Measurements from ENCODE around the gene SCRN2. TPM values are rescaled to one million over a fixed set of nuclear protein-coding genes. Genes with fewer than 3 reads are reported as not detected.

SCRN2 gene
- total and polyA plus RNA-seq, 2 of the 13 experiments (the other 11 are each of a cell fraction or from before 2014, with no cell fraction given), result 21.7 to 29.5 TPM

DNA sequence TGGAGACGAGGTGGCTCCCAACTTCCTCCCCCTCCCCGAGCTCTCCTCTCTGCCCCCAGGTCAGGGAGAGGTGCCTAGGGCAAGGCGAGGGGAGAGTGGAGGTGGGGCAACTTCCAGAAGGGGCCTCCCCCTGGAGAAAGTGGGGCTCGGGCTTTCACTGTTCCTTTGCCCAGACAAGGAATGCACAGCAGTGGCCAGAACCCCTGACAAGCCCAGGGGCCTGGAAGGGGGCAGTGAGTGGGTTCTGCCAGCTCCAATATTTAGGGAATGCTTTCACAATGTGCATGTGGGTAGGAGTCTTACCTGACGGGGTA lies 43.3 kb upstream of the SCRN2 start:
- no peak for ATAC-seq
- BruUV-seq (replicated peaks), result no TSS peak
- intact Hi-C loops (cut with micrococcal nuclease; ENCODE audit: unreplicated experiment) (no loop called here), in situ Hi-C loops (cut with HindIII; ENCODE audit: extremely low pct_ligation_motif_present, low pct_unique_long_range_greater_than_20kb) (no loop called here)
- H3K9me3 ChIP-seq (ENCODE audit: low read length), result no peaks in the 10 kb centered on the region
- CTCF ChIA-PET (ENCODE audit: low intra/inter-chr PET ratio, low total read pairs), result no interaction called here
- no peak overlapping the region for H3K4me2 ChIP-seq (ENCODE audit: low read depth, low read length)
- H3K9ac ChIP-seq (ENCODE audit: insufficient read depth, low read depth, low read length), result no peak overlapping the region
- no peak overlapping the region for H2AFZ ChIP-seq (ENCODE audit: low read length)
- no peaks in the 10 kb centered on the region for H4K20me1 ChIP-seq (ENCODE audit: insufficient read depth, low read length)
- H3K27me3 ChIP-seq (ENCODE audit: control insufficient read depth in 1 of 2, insufficient read depth in 2 of 2, low read length in 2 of 2), result peaks cover 5 to 41% of the 10 kb centered on the region in 2 experiments; a peak in 4 of 5 replicates
- no peak overlapping the region for H3K4me3 ChIP-seq (replicated peaks in 1 of 3; ENCODE audit: insufficient read depth in 1 of 3, low read depth in 2 of 3, low read length in 3 of 3)
- H3K79me2 ChIP-seq (ENCODE audit: insufficient read depth, low read length), result no peaks in the 10 kb centered on the region
- FAIRE-seq, result no peak
- TF ChIP-seq SMAD9 (CRISPR knock-in tag; IDR thresholded peaks at IDR 0.05) (no peak), ZNF354B (CRISPR knock-in tag; IDR thresholded peaks at IDR 0.05) (no peak), ZNF432 (CRISPR knock-in tag; IDR thresholded peaks at IDR 0.05; ENCODE audit: borderline replicate concordance) (no peak), ZFP82 (CRISPR knock-in tag; IDR thresholded peaks at IDR 0.05; ENCODE audit: borderline replicate concordance) (no peak), IRX3 (CRISPR knock-in tag; IDR thresholded peaks at IDR 0.05; ENCODE audit: borderline replicate concordance, low read depth) (no peak), MTF2 (CRISPR knock-in tag; IDR thresholded peaks at IDR 0.05; ENCODE audit: borderline replicate concordance) (no peak), SETDB1 (CRISPR knock-in tag; IDR thresholded peaks at IDR 0.05; ENCODE audit: borderline replicate concordance) (no peak), ZC3H13 (CRISPR knock-in tag; IDR thresholded peaks at IDR 0.05) (no peak), ATM (IDR thresholded peaks at IDR 0.05; ENCODE audit: borderline replicate concordance) (no peak), ZSCAN25 (CRISPR knock-in tag; IDR thresholded peaks at IDR 0.05) (no peak), ZBTB1 (CRISPR knock-in tag; IDR thresholded peaks at IDR 0.05; ENCODE audit: borderline replicate concordance) (no peak), SRSF1 (optimal IDR thresholded peaks at IDR 0.05; ENCODE audit: low read depth, low read length) (no peak), CBX2 (IDR thresholded peaks at IDR 0.05; ENCODE audit: low read depth, low read length) (no peak), CBX2 (CRISPR knock-in tag; IDR thresholded peaks at IDR 0.05; ENCODE audit: low read depth) (no peak)
- TF ChIP-seq, protein P1, sequence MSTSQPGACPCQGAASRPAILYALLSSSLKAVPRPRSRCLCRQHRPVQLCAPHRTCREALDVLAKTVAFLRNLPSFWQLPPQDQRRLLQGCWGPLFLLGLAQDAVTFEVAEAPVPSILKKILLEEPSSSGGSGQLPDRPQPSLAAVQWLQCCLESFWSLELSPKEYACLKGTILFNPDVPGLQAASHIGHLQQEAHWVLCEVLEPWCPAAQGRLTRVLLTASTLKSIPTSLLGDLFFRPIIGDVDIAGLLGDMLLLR (CRISPR knock-in tag; IDR thresholded peaks at IDR 0.05), result no peak
- TF ChIP-seq, protein P2, sequence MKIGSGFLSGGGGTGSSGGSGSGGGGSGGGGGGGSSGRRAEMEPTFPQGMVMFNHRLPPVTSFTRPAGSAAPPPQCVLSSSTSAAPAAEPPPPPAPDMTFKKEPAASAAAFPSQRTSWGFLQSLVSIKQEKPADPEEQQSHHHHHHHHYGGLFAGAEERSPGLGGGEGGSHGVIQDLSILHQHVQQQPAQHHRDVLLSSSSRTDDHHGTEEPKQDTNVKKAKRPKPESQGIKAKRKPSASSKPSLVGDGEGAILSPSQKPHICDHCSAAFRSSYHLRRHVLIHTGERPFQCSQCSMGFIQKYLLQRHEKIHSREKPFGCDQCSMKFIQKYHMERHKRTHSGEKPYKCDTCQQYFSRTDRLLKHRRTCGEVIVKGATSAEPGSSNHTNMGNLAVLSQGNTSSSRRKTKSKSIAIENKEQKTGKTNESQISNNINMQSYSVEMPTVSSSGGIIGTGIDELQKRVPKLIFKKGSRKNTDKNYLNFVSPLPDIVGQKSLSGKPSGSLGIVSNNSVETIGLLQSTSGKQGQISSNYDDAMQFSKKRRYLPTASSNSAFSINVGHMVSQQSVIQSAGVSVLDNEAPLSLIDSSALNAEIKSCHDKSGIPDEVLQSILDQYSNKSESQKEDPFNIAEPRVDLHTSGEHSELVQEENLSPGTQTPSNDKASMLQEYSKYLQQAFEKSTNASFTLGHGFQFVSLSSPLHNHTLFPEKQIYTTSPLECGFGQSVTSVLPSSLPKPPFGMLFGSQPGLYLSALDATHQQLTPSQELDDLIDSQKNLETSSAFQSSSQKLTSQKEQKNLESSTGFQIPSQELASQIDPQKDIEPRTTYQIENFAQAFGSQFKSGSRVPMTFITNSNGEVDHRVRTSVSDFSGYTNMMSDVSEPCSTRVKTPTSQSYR (CRISPR knock-in tag; IDR thresholded peaks at IDR 0.05; ENCODE audit: borderline replicate concordance), result no peak
- TF ChIP-seq, protein P3, sequence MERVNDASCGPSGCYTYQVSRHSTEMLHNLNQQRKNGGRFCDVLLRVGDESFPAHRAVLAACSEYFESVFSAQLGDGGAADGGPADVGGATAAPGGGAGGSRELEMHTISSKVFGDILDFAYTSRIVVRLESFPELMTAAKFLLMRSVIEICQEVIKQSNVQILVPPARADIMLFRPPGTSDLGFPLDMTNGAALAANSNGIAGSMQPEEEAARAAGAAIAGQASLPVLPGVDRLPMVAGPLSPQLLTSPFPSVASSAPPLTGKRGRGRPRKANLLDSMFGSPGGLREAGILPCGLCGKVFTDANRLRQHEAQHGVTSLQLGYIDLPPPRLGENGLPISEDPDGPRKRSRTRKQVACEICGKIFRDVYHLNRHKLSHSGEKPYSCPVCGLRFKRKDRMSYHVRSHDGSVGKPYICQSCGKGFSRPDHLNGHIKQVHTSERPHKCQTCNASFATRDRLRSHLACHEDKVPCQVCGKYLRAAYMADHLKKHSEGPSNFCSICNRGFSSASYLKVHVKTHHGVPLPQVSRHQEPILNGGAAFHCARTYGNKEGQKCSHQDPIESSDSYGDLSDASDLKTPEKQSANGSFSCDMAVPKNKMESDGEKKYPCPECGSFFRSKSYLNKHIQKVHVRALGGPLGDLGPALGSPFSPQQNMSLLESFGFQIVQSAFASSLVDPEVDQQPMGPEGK (CRISPR knock-in tag; IDR thresholded peaks at IDR 0.05), result no peak
- TF ChIP-seq, protein P4, sequence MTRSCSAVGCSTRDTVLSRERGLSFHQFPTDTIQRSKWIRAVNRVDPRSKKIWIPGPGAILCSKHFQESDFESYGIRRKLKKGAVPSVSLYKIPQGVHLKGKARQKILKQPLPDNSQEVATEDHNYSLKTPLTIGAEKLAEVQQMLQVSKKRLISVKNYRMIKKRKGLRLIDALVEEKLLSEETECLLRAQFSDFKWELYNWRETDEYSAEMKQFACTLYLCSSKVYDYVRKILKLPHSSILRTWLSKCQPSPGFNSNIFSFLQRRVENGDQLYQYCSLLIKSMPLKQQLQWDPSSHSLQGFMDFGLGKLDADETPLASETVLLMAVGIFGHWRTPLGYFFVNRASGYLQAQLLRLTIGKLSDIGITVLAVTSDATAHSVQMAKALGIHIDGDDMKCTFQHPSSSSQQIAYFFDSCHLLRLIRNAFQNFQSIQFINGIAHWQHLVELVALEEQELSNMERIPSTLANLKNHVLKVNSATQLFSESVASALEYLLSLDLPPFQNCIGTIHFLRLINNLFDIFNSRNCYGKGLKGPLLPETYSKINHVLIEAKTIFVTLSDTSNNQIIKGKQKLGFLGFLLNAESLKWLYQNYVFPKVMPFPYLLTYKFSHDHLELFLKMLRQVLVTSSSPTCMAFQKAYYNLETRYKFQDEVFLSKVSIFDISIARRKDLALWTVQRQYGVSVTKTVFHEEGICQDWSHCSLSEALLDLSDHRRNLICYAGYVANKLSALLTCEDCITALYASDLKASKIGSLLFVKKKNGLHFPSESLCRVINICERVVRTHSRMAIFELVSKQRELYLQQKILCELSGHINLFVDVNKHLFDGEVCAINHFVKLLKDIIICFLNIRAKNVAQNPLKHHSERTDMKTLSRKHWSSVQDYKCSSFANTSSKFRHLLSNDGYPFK (CRISPR knock-in tag; IDR thresholded peaks at IDR 0.05; ENCODE audit: borderline replicate concordance), result no peak
- WGBS (ENCODE audit: low lambda C conversion rate), result 7% methylated on average over 5 of the region's 5 CpGs
- DNase-seq (ENCODE audit: low spot score), result no peak
- no peak overlapping the region for H3K27ac ChIP-seq (ENCODE audit: extremely low read length, insufficient read depth, low read length)
- H3K4me1 ChIP-seq (ENCODE audit: insufficient read depth, low read length), result peaks cover 27% of the 10 kb centered on the region
- POLR2A ChIA-PET, result interaction anchor here (1.1 to 3.9 kb wide), 3 partner anchors 11 to 57 kb away, joined by 6 to 36 read pairs (median 6); partner anchors contain the start of genes PNPO, SCRN2 and SP2
- no peaks in the 10 kb centered on the region for H3K36me3 ChIP-seq (replicated peaks in 1 of 2; ENCODE audit: control insufficient read depth in 1 of 2, insufficient read depth in 2 of 2, low read length in 2 of 2)

Measured in HepG2 (cell line).